Eye (tissue), 1 donor: ENCODE results near the gene PKIG.
"Not testable (repeated sequence)": the region's sequence is repeated elsewhere in the genome, so short reads cannot be mapped to it uniquely, and the experiment has no call there.

Experiments used
- DNase-seq: peaks from one replicate; pipeline ENCODE4 v3.0.0-alpha.2; 2015

PKIG gene

GRCh38 chr20:44643596-44644229 lies 61.3 kb downstream of the PKIG start:
- DNase-seq, result peak; percentile 44

GRCh38 chr20:44644230-44644617 lies 61.8 kb downstream of the PKIG start:
- DNase-seq, result no peak

GRCh38 chr20:44644667-44645131 lies 62.3 kb downstream of the PKIG start:
- DNase-seq, result no peak

GRCh38 chr20:44646023-44646640 lies 63.8 kb downstream of the PKIG start:
- DNase-seq, result peak; percentile 53

- DNase-seq, result no peak
These were observed 64.4 kb downstream of the PKIG start for GRCh38 chr20:44646641-44647274.

GRCh38 chr20:44648068-44648467 lies 65.7 kb downstream of the PKIG start:
- DNase-seq, result no peak

GRCh38 chr20:44648579-44648978 lies 66.2 kb downstream of the PKIG start:
- DNase-seq, result no peak

GRCh38 chr20:44649126-44649525 lies 66.7 kb downstream of the PKIG start:
- no peak for DNase-seq

- DNase-seq, result no peak
These were observed 67.6 kb downstream of the PKIG start for GRCh38 chr20:44649976-44650375.

- DNase-seq, result no peak
These were observed 68.5 kb downstream of the PKIG start for GRCh38 chr20:44650771-44651433.

- no peak for DNase-seq
These were observed 69.0 kb downstream of the PKIG start for GRCh38 chr20:44651434-44651683.

GRCh38 chr20:44651684-44652423 lies 69.5 kb downstream of the PKIG start, which contains the start of gene ADA:
Gene ADA (minus strand): TSS chr20:44651699. CDS start chr20:44651607, 92 bp downstream.
- DNase-seq, result peak; percentile 77

- DNase-seq, result no peak
These were observed 71.2 kb downstream of the PKIG start for GRCh38 chr20:44653546-44653945.

GRCh38 chr20:44654210-44654609 lies 71.8 kb downstream of the PKIG start:
- not testable (repeated sequence) for DNase-seq

GRCh38 chr20:44656448-44656847 lies 74.1 kb downstream of the PKIG start:
- DNase-seq, result peak; percentile 37

- DNase-seq, result no peak
These were observed 75.5 kb downstream of the PKIG start for GRCh38 chr20:44657875-44658274.

- no peak for DNase-seq
These were observed 76.4 kb downstream of the PKIG start for GRCh38 chr20:44658810-44659209.

- no peak for DNase-seq
These were observed 77.6 kb downstream of the PKIG start for GRCh38 chr20:44659931-44660330.

- no peak for DNase-seq
These were observed 78.2 kb downstream of the PKIG start for GRCh38 chr20:44660581-44660980.

- DNase-seq, result no peak
These were observed 79.9 kb downstream of the PKIG start for GRCh38 chr20:44662261-44662660.

- no peak for DNase-seq
These were observed 81.8 kb downstream of the PKIG start for GRCh38 chr20:44664131-44664530.

- no peak for DNase-seq
These were observed 83.7 kb downstream of the PKIG start for GRCh38 chr20:44666066-44666465.
